Stomach (tissue), 9 donors: ENCODE measurements around the gene PPM1L. TPM values are rescaled to one million over a fixed set of nuclear protein-coding genes. Genes with fewer than 3 reads are reported as not detected.

Source experiments
- DNase-seq, 2 donors: peaks; one replicate each; pipeline versions ENCODE4 v3.0.0 to v3.0.0-alpha.2; 2013 to 2019
- H3K27ac ChIP-seq, 5 donors: fragments of 200-600 bp in 4 of 5; sonication (generic) in 4 of 5; one replicate each; pipeline ENCODE4 v1.5.1; 2013 to 2019; ENCODE audit warnings: mild to moderate bottlenecking in 1 of 5, moderate library complexity in 1 of 5
- H3K27me3 ChIP-seq, 3 donors: fragments of 200-600 bp; sonication (generic); one replicate each; pipeline ENCODE4 v1.5.1; 2017 to 2019; ENCODE audit warnings: mixed run types in 1 of 3
- H3K36me3 ChIP-seq, 4 donors: fragments of 200-600 bp; sonication (generic); 1 replicate in 3 of 4; 2 replicates in 1 of 4; pipeline ENCODE4 v1.5.1; 2016 to 2019
- H3K4me1 ChIP-seq, 4 donors: fragments of 200-600 bp; sonication (generic); one replicate each; pipeline ENCODE4 v1.5.1; 2016 to 2019
- H3K4me3 ChIP-seq, 4 donors: fragments of 200-600 bp; sonication (generic) in 3 of 4; one replicate each; pipeline ENCODE4 v1.5.1; 2016 to 2019; ENCODE audit warnings: mild to moderate bottlenecking in 1 of 4
- H3K9me3 ChIP-seq, 4 donors: fragments of 200-600 bp; sonication (generic); one replicate each; pipeline ENCODE4 v1.5.1; 2016 to 2019
- EP300 ChIP-seq: sonication (generic); formaldehyde crosslinking; IDR thresholded peaks from one replicate; pipeline ENCODE4 v1.6.1; 2017; ENCODE audit warnings: antibody characterized with exemption
- POLR2A ChIP-seq, 4 donors: fragments of 450-650 bp; IDR thresholded peaks; one replicate each; pipeline ENCODE4 v1.6.1; 2016; ENCODE audit warnings: antibody characterized with exemption in 4 of 4, control low read depth in 2 of 4, mild to moderate bottlenecking in 1 of 4, moderate library complexity in 1 of 4
- POLR2AphosphoS5 ChIP-seq, 3 donors: sonication (generic); formaldehyde crosslinking; IDR thresholded peaks; one replicate each; pipeline ENCODE4 v1.6.1; 2016; ENCODE audit warnings: antibody characterized with exemption in 3 of 3
- WGBS, 5 donors: extraction: QIAGEN DNeasy Blood & Tissue Kit in 3 of 5; methylation state at CpG; one replicate each; pipeline versions ENCODE4 v1.1.5 to v1.1.7; 2013 to 2018; 5-methylcytosine and 5-hydroxymethylcytosine counted together
- intact Hi-C: fragments of 100-400 bp; cut with DNase I; formaldehyde crosslinking; loops from one replicate; pipeline ENCODE4 v1.15.1; 2023; ENCODE audit warnings: low total_unique reads
- polyA plus RNA-seq, 3 donors: library from polyadenylated mRNA; stranded (reverse); fragments of 200-250 nt; gene quantifications; one replicate each; pipeline ENCODE4 v1.2.3, GENCODE V29; 2013
- total RNA-seq, 5 donors: library from RNA; depleted of rRNA; stranded (reverse); fragments of >200 nt; gene quantifications; one replicate each; pipeline versions ENCODE4 v1.1.0 to v1.2.3, GENCODE V29; 2014 to 2016
- TF ChIP-seq, protein P1 (sequence below), 7 experiments: fragments of 450-650 bp in 4 of 7; fragments of 200-600 bp in 3 of 7; sonication (generic) in 3 of 7; IDR thresholded peaks; one replicate each; pipeline ENCODE4 v1.5.1; 2016 to 2019; ENCODE audit warnings: antibody characterized with exemption in 7 of 7, control low read depth in 2 of 7, mild to moderate bottlenecking in 1 of 7
- donor health status: healthy with polysubstance abuse.
- donor health status: Bipolar disorder and iron deficiency.
- donor health status: healthy.

The PPM1L gene
- total and polyA plus RNA-seq, 8 donors: 0.61 to 45.1 (median 15.2) TPM

GRCh38 chr3:161082063-161082462, 326.0 kb downstream of the PPM1L start:
- peaks cover 0 to 13% (median 9%) of the 10 kb centered on the region in 4 donors for H3K4me1 ChIP-seq
- H3K36me3 ChIP-seq: peaks cover 2 to 17% (median 16%) of the 10 kb centered on the region in 4 donors
- intact Hi-C loops: no loop called here
- TF ChIP-seq POLR2A (IDR thresholded peaks at IDR 0.05): no peak
- TF ChIP-seq, protein P1, sequence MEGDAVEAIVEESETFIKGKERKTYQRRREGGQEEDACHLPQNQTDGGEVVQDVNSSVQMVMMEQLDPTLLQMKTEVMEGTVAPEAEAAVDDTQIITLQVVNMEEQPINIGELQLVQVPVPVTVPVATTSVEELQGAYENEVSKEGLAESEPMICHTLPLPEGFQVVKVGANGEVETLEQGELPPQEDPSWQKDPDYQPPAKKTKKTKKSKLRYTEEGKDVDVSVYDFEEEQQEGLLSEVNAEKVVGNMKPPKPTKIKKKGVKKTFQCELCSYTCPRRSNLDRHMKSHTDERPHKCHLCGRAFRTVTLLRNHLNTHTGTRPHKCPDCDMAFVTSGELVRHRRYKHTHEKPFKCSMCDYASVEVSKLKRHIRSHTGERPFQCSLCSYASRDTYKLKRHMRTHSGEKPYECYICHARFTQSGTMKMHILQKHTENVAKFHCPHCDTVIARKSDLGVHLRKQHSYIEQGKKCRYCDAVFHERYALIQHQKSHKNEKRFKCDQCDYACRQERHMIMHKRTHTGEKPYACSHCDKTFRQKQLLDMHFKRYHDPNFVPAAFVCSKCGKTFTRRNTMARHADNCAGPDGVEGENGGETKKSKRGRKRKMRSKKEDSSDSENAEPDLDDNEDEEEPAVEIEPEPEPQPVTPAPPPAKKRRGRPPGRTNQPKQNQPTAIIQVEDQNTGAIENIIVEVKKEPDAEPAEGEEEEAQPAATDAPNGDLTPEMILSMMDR (IDR thresholded peaks at IDR 0.05): no peak
- TF ChIP-seq POLR2AphosphoS5 (IDR thresholded peaks at IDR 0.05): no peak
- no peak for TF ChIP-seq EP300
- no peak for DNase-seq
- H3K27me3 ChIP-seq: no peaks in the 10 kb centered on the region
- no peaks in the 10 kb centered on the region for H3K9me3 ChIP-seq
- no peak overlapping the region for H3K27ac ChIP-seq
- WGBS, 5 donors: 46 to 63% (median 59%) methylated on average over 2 of the region's 2 CpGs
- H3K4me3 ChIP-seq: no peak overlapping the region

DNA sequence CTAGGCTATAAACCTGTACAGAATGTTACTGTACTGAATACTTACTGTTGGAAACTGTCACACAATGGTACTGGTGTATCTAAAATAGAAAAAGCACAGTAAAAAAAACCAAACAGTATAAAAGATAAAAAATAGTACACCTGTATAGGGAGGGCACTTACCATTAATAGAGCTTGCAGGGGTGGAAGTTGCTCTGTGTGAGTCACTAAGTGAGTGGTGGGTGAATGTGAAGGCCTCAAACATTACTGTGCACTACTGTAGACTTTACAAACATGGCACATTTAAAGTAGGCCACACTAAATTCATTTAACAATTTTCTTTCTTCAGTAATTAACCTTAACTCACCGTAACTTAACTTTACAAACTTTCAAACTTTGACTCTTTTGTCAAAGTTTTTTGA, 327.1 kb downstream of the PPM1L start:
- peaks cover 0 to 13% (median 9%) of the 10 kb centered on the region in 4 donors for H3K4me1 ChIP-seq
- peaks cover 2 to 17% (median 16%) of the 10 kb centered on the region in 4 donors for H3K36me3 ChIP-seq
- no peak for TF ChIP-seq POLR2A (IDR thresholded peaks at IDR 0.05)
- TF ChIP-seq, protein P1 (IDR thresholded peaks at IDR 0.05): no peak
- H3K27me3 ChIP-seq: no peaks in the 10 kb centered on the region
- intact Hi-C loops: no loop called here
- H3K27ac ChIP-seq: no peak overlapping the region
- H3K4me3 ChIP-seq: no peak overlapping the region
- 94 to 100% (median 100%) methylated on average over 1 of the region's 1 CpG for WGBS, 5 donors
- DNase-seq: no peak
- H3K9me3 ChIP-seq: no peaks in the 10 kb centered on the region

- WGBS, 5 donors: 77 to 85% (median 80%) methylated on average over 2 of the region's 2 CpGs
- no peaks in the 10 kb centered on the region for H3K27me3 ChIP-seq
- H3K27ac ChIP-seq: no peak overlapping the region
- H3K36me3 ChIP-seq: peaks cover 2 to 17% (median 16%) of the 10 kb centered on the region in 4 donors
- no peak overlapping the region for H3K4me3 ChIP-seq
- TF ChIP-seq POLR2AphosphoS5 (IDR thresholded peaks at IDR 0.05) (no peak), POLR2A (IDR thresholded peaks at IDR 0.05) (no peak), EP300 (no peak)
- TF ChIP-seq, protein P1 (IDR thresholded peaks at IDR 0.05): no peak
- intact Hi-C loops: no loop called here
- H3K9me3 ChIP-seq: no peaks in the 10 kb centered on the region
- no peak for DNase-seq
- H3K4me1 ChIP-seq: peaks cover 0 to 13% (median 9%) of the 10 kb centered on the region in 4 donors
Measured at GRCh38 chr3:161084277-161084676, 328.2 kb downstream of the PPM1L start.

- DNase-seq: no peak
- TF ChIP-seq EP300: no peak
- TF ChIP-seq POLR2A (IDR thresholded peaks at IDR 0.05): no peak
- TF ChIP-seq, protein P1 (IDR thresholded peaks at IDR 0.05): no peak
- no peak overlapping the region for H3K4me3 ChIP-seq
- H3K27me3 ChIP-seq: no peaks in the 10 kb centered on the region
- no peak overlapping the region for H3K27ac ChIP-seq
- H3K9me3 ChIP-seq: no peaks in the 10 kb centered on the region
- intact Hi-C loops: no loop called here
- no peaks in the 10 kb centered on the region for H3K4me1 ChIP-seq
- peaks cover 0 to 10% (median 3%) of the 10 kb centered on the region in 4 donors for H3K36me3 ChIP-seq
Measured at GRCh38 chr3:161093895-161094294, 337.9 kb downstream of the PPM1L start.
